GM12801 (cell line): ENCODE data around the gene APCDD1.

Source experiments
- CTCF ChIP-seq: IDR thresholded peaks from one replicate; pipeline ENCODE4 v1.5.1; 2011; ENCODE audit warnings: control low read depth; ENCODE audit not compliant: insufficient read length; ENCODE audit errors: extremely low read depth

The APCDD1 gene

DNA sequence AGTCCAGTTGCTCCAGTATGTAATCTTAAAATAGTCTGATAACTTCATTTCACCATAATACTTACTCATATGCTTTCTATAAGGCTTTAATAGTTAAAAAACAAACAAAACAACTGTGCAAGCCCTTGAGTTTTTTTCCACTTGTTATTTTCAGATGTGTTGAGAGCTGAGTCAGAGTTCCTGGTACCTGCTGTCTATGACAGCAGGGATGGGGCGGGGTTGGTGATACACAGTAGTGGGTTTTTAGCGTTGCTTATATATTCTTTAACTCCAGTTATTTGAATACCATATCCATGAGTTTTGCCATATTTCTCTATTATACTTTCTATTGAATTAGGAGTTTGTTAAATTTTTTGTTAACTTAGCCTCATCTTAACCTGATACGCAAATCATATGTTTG, 76.4 kb downstream of the APCDD1 start:
- TF ChIP-seq CTCF = no peak

- TF ChIP-seq CTCF = no peak
These were observed 78.7 kb downstream of the APCDD1 start for GRCh38 chr18:10533111-10533510.

- no peak for TF ChIP-seq CTCF
These were observed 81.8 kb downstream of the APCDD1 start for GRCh38 chr18:10536280-10536679.

- TF ChIP-seq CTCF = no peak
These were observed 83.3 kb downstream of the APCDD1 start for GRCh38 chr18:10537765-10538164.
